ENCODE measurements around the gene ADAM17. TPM values are rescaled to one million over a fixed set of nuclear protein-coding genes. Genes with fewer than 3 reads are reported as not detected.

Gene ADAM17
- total and polyA plus RNA-seq, 9 of the 15 experiments (the other 6 are each of a cell fraction or from before 2014, with no cell fraction given) = 5.8 to 30.0 (median 19.0) TPM

DNA sequence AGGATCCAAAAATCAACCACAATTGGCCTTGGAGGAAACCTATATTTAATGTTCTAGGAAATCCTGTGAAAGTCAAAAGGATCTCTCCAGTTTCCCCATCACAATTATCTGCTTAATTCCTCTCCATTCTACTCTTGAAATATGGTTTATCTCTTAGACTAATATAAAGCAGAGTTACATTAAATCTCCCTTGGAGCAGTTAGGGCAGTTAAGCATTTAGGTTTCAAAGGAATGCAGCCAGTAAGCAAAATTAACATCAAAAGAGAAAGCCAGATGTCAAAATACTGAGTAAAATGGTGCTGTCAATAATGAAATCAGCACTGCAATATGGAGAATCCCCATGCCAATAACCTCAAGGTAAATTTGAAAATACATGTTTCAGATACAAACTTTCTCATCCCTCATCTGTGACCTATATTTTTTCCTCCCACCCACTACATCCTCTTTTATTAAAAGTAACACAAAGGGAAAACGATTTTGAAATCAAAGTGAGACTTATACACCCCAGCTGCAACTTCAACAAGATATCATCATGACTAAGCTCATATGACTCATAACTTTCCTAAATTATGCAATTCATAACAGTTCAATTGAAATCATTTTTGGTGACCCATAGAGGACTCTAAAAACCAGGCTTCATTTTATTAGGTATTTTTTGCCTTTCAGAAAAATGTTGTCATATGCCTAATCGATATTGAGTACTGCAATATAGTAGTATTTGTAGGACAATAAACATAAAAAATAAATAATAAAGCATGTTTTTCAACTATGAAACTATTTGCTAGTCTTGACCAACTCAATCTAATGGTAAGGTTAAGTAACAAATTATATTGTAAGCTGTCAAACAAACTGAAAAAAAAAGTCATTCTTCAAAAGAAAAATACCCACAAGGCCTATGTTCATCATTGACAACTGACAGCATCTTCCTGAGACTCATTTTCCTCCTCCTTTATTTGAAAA, 3.1 kb downstream of the ADAM17 start (continued):
- TF ChIP-seq POLR2H (tag; IDR thresholded peaks at IDR 0.05; ENCODE audit: low read depth) (peak; percentile 73), LEF1 (IDR thresholded peaks at IDR 0.05) (peak; percentile 71; the same call in 1 of the 2 replicates), MAFF (IDR thresholded peaks at IDR 0.05; ENCODE audit: low read length) (peak; percentile 48; the same call in 1 of the 2 replicates), RUNX1 (IDR thresholded peaks at IDR 0.05; ENCODE audit: low read depth) (no peak), JUND (IDR thresholded peaks at IDR 0.05; ENCODE audit: borderline replicate concordance, low read depth, low read length) (peak; percentile 98), JUND (tag; IDR thresholded peaks at IDR 0.05; ENCODE audit: borderline replicate concordance, low read depth, low read length) (peak; percentile 99), FOSL1 (tag; conservative IDR thresholded peaks at IDR 0.05) (peak; percentile 100), ATF7 (IDR thresholded peaks at IDR 0.05) (peak; percentile 91), ZNF551 (CRISPR knock-in tag; IDR thresholded peaks at IDR 0.05) (no peak), TEAD1 (CRISPR knock-in tag; IDR thresholded peaks at IDR 0.05) (0 out of 4 replicates have a peak, but pooled peaks of 1 of the 2 experiments have one; percentile 20), ESRRA (IDR thresholded peaks at IDR 0.05; ENCODE audit: borderline replicate concordance, low read depth) (no peak), SOX6 (IDR thresholded peaks at IDR 0.05) (peak; percentile 50; the same call in 1 of the 2 replicates), NCOA1 (IDR thresholded peaks at IDR 0.05; ENCODE audit: low read depth) (peak; percentile 51; the same call in 1 of the 2 replicates), ZEB2 (IDR thresholded peaks at IDR 0.05) (no peak), GATAD2B (IDR thresholded peaks at IDR 0.05; ENCODE audit: borderline replicate concordance) (peak; percentile 28; the same call in 1 of the 2 replicates), DIDO1 (tag; IDR thresholded peaks at IDR 0.05; ENCODE audit: low read depth) (no peak), SMARCA4 (IDR thresholded peaks at IDR 0.05) (peak; percentile 96), KDM1A (IDR thresholded peaks at IDR 0.05) (peak; percentile 87 to 89), ZNF146 (CRISPR knock-in tag; IDR thresholded peaks at IDR 0.05; ENCODE audit: unreplicated experiment) (no peak), SMARCC2 (IDR thresholded peaks at IDR 0.05; ENCODE audit: low read depth) (peak; percentile 96), ZNF175 (CRISPR knock-in tag; IDR thresholded peaks at IDR 0.05; ENCODE audit: low read depth) (peak; percentile 77; the same call in 1 of the 2 replicates)
- TF ChIP-seq, protein P1, sequence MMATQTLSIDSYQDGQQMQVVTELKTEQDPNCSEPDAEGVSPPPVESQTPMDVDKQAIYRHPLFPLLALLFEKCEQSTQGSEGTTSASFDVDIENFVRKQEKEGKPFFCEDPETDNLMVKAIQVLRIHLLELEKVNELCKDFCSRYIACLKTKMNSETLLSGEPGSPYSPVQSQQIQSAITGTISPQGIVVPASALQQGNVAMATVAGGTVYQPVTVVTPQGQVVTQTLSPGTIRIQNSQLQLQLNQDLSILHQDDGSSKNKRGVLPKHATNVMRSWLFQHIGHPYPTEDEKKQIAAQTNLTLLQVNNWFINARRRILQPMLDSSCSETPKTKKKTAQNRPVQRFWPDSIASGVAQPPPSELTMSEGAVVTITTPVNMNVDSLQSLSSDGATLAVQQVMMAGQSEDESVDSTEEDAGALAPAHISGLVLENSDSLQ (IDR thresholded peaks at IDR 0.05) = peak; percentile 21; the same call in 1 of the 2 replicates
- TF ChIP-seq, protein P2, sequence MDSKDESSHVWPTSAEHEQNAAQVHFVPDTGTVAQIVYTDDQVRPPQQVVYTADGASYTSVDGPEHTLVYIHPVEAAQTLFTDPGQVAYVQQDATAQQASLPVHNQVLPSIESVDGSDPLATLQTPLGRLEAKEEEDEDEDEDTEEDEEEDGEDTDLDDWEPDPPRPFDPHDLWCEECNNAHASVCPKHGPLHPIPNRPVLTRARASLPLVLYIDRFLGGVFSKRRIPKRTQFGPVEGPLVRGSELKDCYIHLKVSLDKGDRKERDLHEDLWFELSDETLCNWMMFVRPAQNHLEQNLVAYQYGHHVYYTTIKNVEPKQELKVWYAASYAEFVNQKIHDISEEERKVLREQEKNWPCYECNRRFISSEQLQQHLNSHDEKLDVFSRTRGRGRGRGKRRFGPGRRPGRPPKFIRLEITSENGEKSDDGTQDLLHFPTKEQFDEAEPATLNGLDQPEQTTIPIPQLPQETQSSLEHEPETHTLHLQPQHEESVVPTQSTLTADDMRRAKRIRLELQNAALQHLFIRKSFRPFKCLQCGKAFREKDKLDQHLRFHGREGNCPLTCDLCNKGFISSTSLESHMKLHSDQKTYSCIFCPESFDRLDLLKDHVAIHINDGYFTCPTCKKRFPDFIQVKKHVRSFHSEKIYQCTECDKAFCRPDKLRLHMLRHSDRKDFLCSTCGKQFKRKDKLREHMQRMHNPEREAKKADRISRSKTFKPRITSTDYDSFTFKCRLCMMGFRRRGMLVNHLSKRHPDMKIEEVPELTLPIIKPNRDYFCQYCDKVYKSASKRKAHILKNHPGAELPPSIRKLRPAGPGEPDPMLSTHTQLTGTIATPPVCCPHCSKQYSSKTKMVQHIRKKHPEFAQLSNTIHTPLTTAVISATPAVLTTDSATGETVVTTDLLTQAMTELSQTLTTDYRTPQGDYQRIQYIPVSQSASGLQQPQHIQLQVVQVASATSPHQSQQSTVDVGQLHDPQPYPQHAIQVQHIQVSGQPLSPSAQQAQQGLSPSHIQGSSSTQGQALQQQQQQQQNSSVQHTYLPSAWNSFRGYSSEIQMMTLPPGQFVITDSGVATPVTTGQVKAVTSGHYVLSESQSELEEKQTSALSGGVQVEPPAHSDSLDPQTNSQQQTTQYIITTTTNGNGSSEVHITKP (IDR thresholded peaks at IDR 0.05; ENCODE audit: partially characterized antibody) = peak; percentile 2
